C4-2B (cell line): ENCODE data around the gene STRA8.

Source experiments
- H3K27ac ChIP-seq: fragments of 450-650 bp; 2 replicates; pipeline ENCODE4 v1.5.1; 2017
- ZFX ChIP-seq: fragments of 450-650 bp; IDR thresholded peaks from 2 replicates; pipeline ENCODE4 v1.6.1; 2017
- TF ChIP-seq, protein P1 (sequence below): fragments of 450-650 bp; conservative IDR thresholded peaks from 2 replicates; pipeline ENCODE4 v1.5.1; 2017; ENCODE audit warnings: mild to moderate bottlenecking

Gene STRA8

DNA sequence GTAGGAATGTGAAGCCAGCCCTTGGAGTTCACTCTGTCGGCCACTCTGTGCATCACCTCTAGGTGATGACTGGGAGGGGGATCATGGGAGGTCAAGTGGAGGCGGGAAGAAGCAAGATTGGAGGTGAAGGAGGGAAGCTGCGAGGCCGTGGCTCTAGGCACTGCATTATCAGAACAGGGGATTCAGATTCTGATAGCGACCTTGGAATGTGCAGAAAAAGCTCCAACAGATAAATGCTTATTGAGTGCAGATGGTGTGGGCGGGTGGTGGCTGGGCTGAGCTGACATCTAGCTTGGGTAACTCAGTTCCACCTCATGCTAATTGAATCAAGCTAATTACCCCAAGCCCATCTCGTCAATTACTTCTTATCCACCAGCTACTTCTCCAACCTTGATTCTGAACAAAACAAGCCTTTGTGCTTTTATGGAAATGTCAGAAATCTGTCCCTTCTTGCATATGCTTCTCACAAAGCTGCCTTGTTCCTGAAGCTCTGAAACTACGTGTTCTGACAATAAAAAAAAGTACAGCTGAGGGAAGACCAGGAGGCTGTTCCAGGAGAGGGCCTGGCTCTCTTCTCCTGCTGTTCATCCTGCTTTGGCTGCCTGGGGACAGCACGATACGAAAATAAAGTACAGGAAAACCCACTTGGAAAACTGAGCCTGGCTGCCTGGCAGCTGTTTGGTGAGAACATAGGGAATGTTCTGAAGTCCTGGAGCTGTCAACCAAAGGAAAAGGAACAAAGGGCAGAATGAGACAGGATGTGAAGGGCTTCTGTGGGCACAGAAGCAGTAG is 27.5 kb downstream of the STRA8 start:
- TF ChIP-seq, protein P1, sequence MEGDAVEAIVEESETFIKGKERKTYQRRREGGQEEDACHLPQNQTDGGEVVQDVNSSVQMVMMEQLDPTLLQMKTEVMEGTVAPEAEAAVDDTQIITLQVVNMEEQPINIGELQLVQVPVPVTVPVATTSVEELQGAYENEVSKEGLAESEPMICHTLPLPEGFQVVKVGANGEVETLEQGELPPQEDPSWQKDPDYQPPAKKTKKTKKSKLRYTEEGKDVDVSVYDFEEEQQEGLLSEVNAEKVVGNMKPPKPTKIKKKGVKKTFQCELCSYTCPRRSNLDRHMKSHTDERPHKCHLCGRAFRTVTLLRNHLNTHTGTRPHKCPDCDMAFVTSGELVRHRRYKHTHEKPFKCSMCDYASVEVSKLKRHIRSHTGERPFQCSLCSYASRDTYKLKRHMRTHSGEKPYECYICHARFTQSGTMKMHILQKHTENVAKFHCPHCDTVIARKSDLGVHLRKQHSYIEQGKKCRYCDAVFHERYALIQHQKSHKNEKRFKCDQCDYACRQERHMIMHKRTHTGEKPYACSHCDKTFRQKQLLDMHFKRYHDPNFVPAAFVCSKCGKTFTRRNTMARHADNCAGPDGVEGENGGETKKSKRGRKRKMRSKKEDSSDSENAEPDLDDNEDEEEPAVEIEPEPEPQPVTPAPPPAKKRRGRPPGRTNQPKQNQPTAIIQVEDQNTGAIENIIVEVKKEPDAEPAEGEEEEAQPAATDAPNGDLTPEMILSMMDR, result no peak
- TF ChIP-seq ZFX, result no peak

DNA sequence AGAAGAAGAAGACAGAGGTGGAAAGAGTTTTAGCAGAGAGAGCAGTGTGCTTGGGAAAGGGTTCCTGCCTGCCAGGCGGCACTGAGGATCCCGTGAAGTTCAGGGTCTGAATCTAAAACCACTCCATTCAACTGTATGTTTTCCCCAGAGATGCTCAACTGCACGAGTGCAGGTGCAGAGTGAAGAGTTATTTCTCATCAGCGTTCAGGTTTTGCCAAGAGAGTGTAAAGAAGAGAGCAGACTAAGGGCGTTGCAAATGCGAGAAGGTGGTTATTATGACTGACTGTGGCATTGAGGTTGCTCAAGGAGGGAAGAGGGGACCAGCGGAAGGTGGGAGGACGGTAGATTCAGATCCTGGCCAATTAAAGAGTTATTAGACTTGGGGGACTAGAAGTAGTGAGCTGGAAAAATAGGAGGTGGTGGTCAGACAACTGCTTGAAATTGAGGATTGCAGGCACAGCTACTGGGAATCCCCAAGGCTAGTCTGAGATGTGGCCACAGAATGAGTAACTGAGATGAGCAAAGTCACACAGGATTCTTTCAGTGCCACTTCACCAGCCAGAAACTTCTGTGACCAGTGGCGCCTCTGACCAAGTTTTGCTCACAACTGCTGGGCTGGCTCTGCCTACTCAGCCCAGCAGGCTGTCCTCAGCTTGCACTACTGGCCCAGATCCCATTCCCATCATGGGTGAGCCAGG is 29.1 kb downstream of the STRA8 start:
- H3K27ac ChIP-seq, result no peak overlapping the region
- TF ChIP-seq, protein P1, result no peak
- no peak for TF ChIP-seq ZFX

More for the DNA sequence above, 27.5 kb downstream of the STRA8 start:
- H3K27ac ChIP-seq, result no peak overlapping the region

DNA sequence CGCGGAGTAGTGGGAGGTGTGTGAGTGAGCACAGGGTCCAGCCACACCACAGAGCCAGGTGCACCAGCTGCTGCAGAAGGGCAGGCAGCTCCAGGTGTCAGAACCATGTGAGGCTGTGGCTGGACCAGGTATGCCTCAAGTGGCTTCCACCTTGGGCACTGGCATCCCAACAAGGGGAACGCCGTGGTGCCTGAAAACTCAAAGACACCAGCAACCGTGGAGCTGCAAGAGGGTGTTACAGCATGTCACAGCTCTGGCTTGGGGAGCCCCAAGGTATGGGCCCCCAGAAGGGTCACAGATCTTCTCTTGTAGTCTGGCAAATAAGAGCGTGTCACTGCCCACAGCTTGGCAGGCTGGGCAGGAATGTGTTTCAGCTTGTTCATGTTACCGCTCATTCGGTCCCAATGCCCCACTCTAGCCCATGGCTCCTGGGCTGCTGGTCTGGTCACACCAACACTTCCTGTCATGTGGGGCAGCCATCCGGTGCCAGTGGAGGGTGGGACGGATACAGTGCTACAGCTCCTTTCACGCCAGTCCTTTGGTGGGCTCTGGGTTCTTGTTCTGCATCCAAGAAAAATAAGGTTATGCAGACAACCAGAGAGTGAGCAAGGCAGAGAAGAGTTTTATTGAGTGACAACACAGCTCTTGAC is 29.8 kb downstream of the STRA8 start:
- TF ChIP-seq ZFX, result no peak
- TF ChIP-seq, protein P1, result no peak
- no peak overlapping the region for H3K27ac ChIP-seq

DNA sequence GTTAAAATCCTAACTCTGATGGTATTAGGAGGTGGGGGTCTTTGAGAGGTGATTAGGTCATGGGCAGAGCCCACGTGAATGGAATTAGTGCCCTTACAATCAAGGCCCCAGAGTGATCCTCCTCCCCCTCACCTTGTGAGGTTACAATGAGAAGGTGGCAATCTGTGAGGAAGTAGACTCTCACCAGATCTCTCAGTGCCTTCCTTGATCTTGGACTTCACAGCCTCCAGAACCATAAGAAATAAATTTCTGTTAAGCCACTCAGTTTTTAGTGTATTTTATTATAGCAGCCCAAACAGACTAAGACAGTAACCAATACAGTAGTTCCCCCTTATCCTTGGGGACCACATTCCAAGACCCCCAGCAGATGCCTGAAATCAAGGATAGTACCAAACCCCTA is 32.0 kb downstream of the STRA8 start:
- TF ChIP-seq ZFX, result no peak
- TF ChIP-seq, protein P1, result no peak
- H3K27ac ChIP-seq, result no peak overlapping the region

DNA sequence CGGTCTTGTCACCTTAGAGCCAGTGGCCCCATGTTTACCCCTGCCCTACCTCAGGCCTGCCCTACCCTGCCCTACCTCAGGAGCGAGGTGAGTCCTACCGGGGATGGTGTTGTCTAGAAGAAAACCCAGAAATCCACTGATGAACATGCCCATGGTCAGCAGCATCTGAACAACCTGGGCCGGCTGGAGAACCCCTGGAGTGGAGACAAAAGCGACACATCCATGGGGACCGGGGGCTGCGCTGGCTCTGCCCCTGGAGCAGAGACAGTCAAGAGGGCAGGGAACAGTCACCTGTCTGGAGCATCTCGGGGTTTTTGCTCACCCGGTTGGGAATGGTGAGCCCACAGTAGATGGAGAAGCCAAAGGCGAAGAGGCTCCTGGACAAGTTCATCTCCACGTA is 36.3 kb downstream of the STRA8 start:
- TF ChIP-seq, protein P1, result no peak
- no peak for TF ChIP-seq ZFX
- H3K27ac ChIP-seq, result no peak overlapping the region

DNA sequence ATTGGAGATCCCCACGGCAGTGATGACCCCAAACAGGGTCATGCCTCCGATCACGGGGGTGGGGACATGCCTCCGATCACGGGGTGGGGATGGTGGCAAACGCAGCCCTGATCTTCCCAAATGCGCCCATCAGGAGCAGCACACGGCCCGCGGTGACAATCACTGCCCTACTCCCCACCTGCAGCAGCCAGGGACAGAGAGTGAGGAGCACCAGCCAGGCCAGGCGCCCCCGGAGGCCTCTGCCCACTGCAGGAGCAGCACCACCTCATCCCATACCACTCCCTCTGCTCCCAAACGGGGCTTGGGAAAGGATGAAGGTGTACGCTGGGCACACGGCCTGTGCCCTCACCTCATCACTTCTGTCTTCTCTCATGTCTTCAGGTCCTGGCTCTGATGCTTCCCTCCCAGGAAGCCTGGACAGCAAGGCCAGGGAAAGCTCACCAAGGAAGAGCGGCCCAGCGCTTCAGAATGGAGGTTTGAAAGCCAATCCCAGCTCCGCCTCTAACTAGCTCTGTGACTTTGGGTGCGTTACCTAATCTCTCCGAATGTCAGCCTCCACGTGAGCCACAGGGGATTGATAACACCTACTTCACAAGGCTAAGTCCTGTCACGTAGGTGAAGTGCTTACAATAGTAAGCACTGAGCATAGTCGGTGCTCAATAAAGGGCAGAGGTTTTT is 37.1 kb downstream of the STRA8 start:
- no peak overlapping the region for H3K27ac ChIP-seq
- TF ChIP-seq, protein P1, result no peak
